ENCODE data around the gene ITGA11.

ITGA11 gene
- total RNA-seq, result 0 to 0.32 (median 0) reads per million in 9 experiments

GRCh38 chr15:68431792-68432401, at the start of gene ITGA11:
Gene ITGA11 (minus strand): TSS chr15:68432163. CDS start chr15:68432066, 97 bp downstream.
- Mint-ChIP-seq H3K4me1 (ENCODE audit: low read depth in 2 of 2) (peaks cover 0 to 3% of the 10 kb centered on the region in 2 donors), H3K27me3 (peaks cover 41 to 89% of the 10 kb centered on the region in 2 donors), H3K9me3 (no peaks in the 10 kb centered on the region), H3K27ac (no peak within 1 kb of the TSS), H3K36me3 (ENCODE audit: insufficient read depth) (no peaks in the 10 kb centered on the region), H3K4me3 (no peak within 1 kb of the TSS)
- ATAC-seq (replicated peaks) (no peak), DNase-seq (no peak)

GRCh38 chr15:68481321-68481720, 49.4 kb upstream of the ITGA11 start:
- no peak overlapping the region for H3K4me3 Mint-ChIP-seq
- H3K36me3 Mint-ChIP-seq (ENCODE audit: insufficient read depth), result no peaks in the 10 kb centered on the region
- DNase-seq (no peak), ATAC-seq (replicated peaks) (no peak)
- H3K9me3 Mint-ChIP-seq, result no peaks in the 10 kb centered on the region
- no peak overlapping the region for H3K27ac Mint-ChIP-seq
- H3K4me1 Mint-ChIP-seq (ENCODE audit: low read depth in 2 of 2), result peaks cover 0 to 1% of the 10 kb centered on the region in 2 donors
- H3K27me3 Mint-ChIP-seq, result peaks cover 63 to 88% of the 10 kb centered on the region in 2 donors

GRCh38 chr15:68480296-68480695, 48.3 kb upstream of the ITGA11 start:
- no peak overlapping the region for H3K4me3 Mint-ChIP-seq
- ATAC-seq (replicated peaks) (no peak), DNase-seq (no peak)
- H3K9me3 Mint-ChIP-seq, result no peaks in the 10 kb centered on the region
- peaks cover 0 to 1% of the 10 kb centered on the region in 2 donors for H3K4me1 Mint-ChIP-seq (ENCODE audit: low read depth in 2 of 2)
- H3K27me3 Mint-ChIP-seq, result peaks cover 68 to 78% of the 10 kb centered on the region in 2 donors
- H3K27ac Mint-ChIP-seq, result no peak overlapping the region
- no peaks in the 10 kb centered on the region for H3K36me3 Mint-ChIP-seq (ENCODE audit: insufficient read depth)

- peaks cover 68 to 74% of the 10 kb centered on the region in 2 donors for H3K27me3 Mint-ChIP-seq
- H3K4me3 Mint-ChIP-seq, result no peak overlapping the region
- H3K27ac Mint-ChIP-seq, result no peak overlapping the region
- no peaks in the 10 kb centered on the region for H3K36me3 Mint-ChIP-seq (ENCODE audit: insufficient read depth)
- ATAC-seq (replicated peaks) (no peak), DNase-seq (no peak)
- no peaks in the 10 kb centered on the region for H3K9me3 Mint-ChIP-seq
- H3K4me1 Mint-ChIP-seq (ENCODE audit: low read depth in 2 of 2), result peaks cover 0 to 1% of the 10 kb centered on the region in 2 donors
Measured at GRCh38 chr15:68479870-68480269, 47.9 kb upstream of the ITGA11 start.

- Mint-ChIP-seq H3K4me1 (ENCODE audit: low read depth in 2 of 2) (peaks cover 0 to 1% of the 10 kb centered on the region in 2 donors), H3K27me3 (peaks cover 66 to 71% of the 10 kb centered on the region in 2 donors), H3K36me3 (ENCODE audit: insufficient read depth) (no peaks in the 10 kb centered on the region), H3K4me3 (no peak overlapping the region), H3K9me3 (no peaks in the 10 kb centered on the region), H3K27ac (no peak overlapping the region)
- no peak for DNase-seq
- ATAC-seq (replicated peaks), result no peak
Measured at GRCh38 chr15:68479406-68479805, 47.4 kb upstream of the ITGA11 start.

- Mint-ChIP-seq H3K4me1 (ENCODE audit: low read depth in 2 of 2) (peaks cover 0 to 1% of the 10 kb centered on the region in 2 donors), H3K27ac (no peak overlapping the region), H3K4me3 (no peak overlapping the region), H3K9me3 (no peaks in the 10 kb centered on the region), H3K36me3 (ENCODE audit: insufficient read depth) (no peaks in the 10 kb centered on the region), H3K27me3 (peaks cover 66 to 76% of the 10 kb centered on the region in 2 donors)
- no peak for ATAC-seq (replicated peaks)
- no peak for DNase-seq
Measured at GRCh38 chr15:68478853-68479252, 46.9 kb upstream of the ITGA11 start.

GRCh38 chr15:68475449-68475848, 43.5 kb upstream of the ITGA11 start:
- no peak overlapping the region for H3K27ac Mint-ChIP-seq
- peaks cover 0 to 1% of the 10 kb centered on the region in 2 donors for H3K4me1 Mint-ChIP-seq (ENCODE audit: low read depth in 2 of 2)
- H3K36me3 Mint-ChIP-seq (ENCODE audit: insufficient read depth), result no peaks in the 10 kb centered on the region
- peaks cover 56 to 67% of the 10 kb centered on the region in 2 donors for H3K27me3 Mint-ChIP-seq
- no peak overlapping the region for H3K4me3 Mint-ChIP-seq
- H3K9me3 Mint-ChIP-seq, result no peaks in the 10 kb centered on the region
- DNase-seq, result no peak
- ATAC-seq (replicated peaks), result no peak

- Mint-ChIP-seq H3K36me3 (ENCODE audit: insufficient read depth) (no peaks in the 10 kb centered on the region), H3K4me3 (no peak overlapping the region), H3K27ac (no peak overlapping the region), H3K4me1 (ENCODE audit: low read depth in 2 of 2) (no peaks in the 10 kb centered on the region), H3K27me3 (peaks cover 47 to 54% of the 10 kb centered on the region in 2 donors), H3K9me3 (no peaks in the 10 kb centered on the region)
- no peak for ATAC-seq (replicated peaks)
- DNase-seq, result no peak
Measured at GRCh38 chr15:68471541-68471940, 39.6 kb upstream of the ITGA11 start.

GRCh38 chr15:68470976-68471375, 39.0 kb upstream of the ITGA11 start:
- H3K27ac Mint-ChIP-seq, result no peak overlapping the region
- H3K9me3 Mint-ChIP-seq, result no peaks in the 10 kb centered on the region
- no peak overlapping the region for H3K4me3 Mint-ChIP-seq
- H3K27me3 Mint-ChIP-seq, result peaks cover 42 to 51% of the 10 kb centered on the region in 2 donors
- H3K4me1 Mint-ChIP-seq (ENCODE audit: low read depth in 2 of 2), result no peaks in the 10 kb centered on the region
- H3K36me3 Mint-ChIP-seq (ENCODE audit: insufficient read depth), result no peaks in the 10 kb centered on the region
- no peak for ATAC-seq (replicated peaks)
- no peak for DNase-seq

- Mint-ChIP-seq H3K4me1 (ENCODE audit: low read depth in 2 of 2) (no peaks in the 10 kb centered on the region), H3K36me3 (ENCODE audit: insufficient read depth) (no peaks in the 10 kb centered on the region), H3K9me3 (no peaks in the 10 kb centered on the region), H3K27ac (no peak overlapping the region), H3K27me3 (peaks cover 40 to 58% of the 10 kb centered on the region in 2 donors), H3K4me3 (no peak overlapping the region)
- ATAC-seq (replicated peaks) (no peak), DNase-seq (no peak)
Measured at GRCh38 chr15:68470049-68470742, 38.2 kb upstream of the ITGA11 start.

GRCh38 chr15:68469162-68470048, 37.4 kb upstream of the ITGA11 start:
- no peak overlapping the region for H3K27ac Mint-ChIP-seq
- H3K27me3 Mint-ChIP-seq, result peaks cover 37 to 64% of the 10 kb centered on the region in 2 donors
- H3K36me3 Mint-ChIP-seq (ENCODE audit: insufficient read depth), result no peaks in the 10 kb centered on the region
- H3K4me3 Mint-ChIP-seq, result no peak overlapping the region
- H3K4me1 Mint-ChIP-seq (ENCODE audit: low read depth in 2 of 2), result no peaks in the 10 kb centered on the region
- ATAC-seq (replicated peaks), result no peak
- no peak for DNase-seq
- no peaks in the 10 kb centered on the region for H3K9me3 Mint-ChIP-seq

- Mint-ChIP-seq H3K4me3 (no peak overlapping the region), H3K27me3 (peaks cover 30 to 55% of the 10 kb centered on the region in 2 donors), H3K36me3 (ENCODE audit: insufficient read depth) (no peaks in the 10 kb centered on the region), H3K9me3 (no peaks in the 10 kb centered on the region), H3K27ac (no peak overlapping the region), H3K4me1 (ENCODE audit: low read depth in 2 of 2) (no peaks in the 10 kb centered on the region)
- DNase-seq, result no peak
- ATAC-seq (replicated peaks), result no peak
Measured at GRCh38 chr15:68466876-68467275, 34.9 kb upstream of the ITGA11 start.

- Mint-ChIP-seq H3K27me3 (peaks cover 25 to 57% of the 10 kb centered on the region in 2 donors), H3K27ac (no peak overlapping the region), H3K4me1 (ENCODE audit: low read depth in 2 of 2) (no peaks in the 10 kb centered on the region), H3K9me3 (no peaks in the 10 kb centered on the region), H3K4me3 (no peak overlapping the region), H3K36me3 (ENCODE audit: insufficient read depth) (no peaks in the 10 kb centered on the region)
- no peak for ATAC-seq (replicated peaks)
- no peak for DNase-seq
Measured at GRCh38 chr15:68465861-68466560, 34.0 kb upstream of the ITGA11 start.
